ENCODE data around the gene SCUBE1. TPM values are rescaled to one million over a fixed set of nuclear protein-coding genes. Genes with fewer than 3 reads are reported as not detected.

Gene SCUBE1
- polyA plus RNA-seq, 1 experiment, result not detected

DNA sequence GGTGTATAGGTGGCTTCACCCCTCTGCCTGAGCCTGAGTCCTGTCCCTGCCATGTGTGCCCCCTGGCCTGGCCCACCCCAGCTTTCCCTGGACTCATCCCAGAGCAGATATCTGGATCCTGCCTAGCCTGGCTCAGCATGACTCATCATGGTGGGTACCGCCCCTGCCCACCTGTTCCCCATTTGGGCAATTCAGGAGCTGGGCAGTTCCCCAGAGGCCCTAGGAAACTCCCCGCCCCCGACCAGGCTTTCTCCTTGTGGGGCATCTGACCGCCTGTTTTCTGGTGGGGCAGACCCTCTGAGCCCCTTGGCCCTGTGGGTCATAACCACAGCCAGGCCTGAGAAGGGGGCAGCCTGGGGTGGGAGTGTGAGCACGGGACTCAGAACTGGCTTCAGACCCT lies 187.4 kb downstream of the SCUBE1 start:
- ChIA-PET CTCF (interaction anchor here (1.0 kb wide), 1 partner anchor 9 kb away, joined by 4 read pairs; no protein-coding TSS in a partner anchor), POLR2A (no interaction called here)
- Histone ChIP-seq H3K4me3 (ENCODE audit: low read depth, low read length) (no peak overlapping the region), H3K36me3 (ENCODE audit: control insufficient read depth, insufficient read depth, low read length) (peaks cover 12% of the 10 kb centered on the region), H3K27me3 (ENCODE audit: control insufficient read depth, insufficient read depth, low read length) (no peaks in the 10 kb centered on the region)
- DNase-seq (ENCODE audit: low read depth), result no peak
- TF ChIP-seq, protein P1, sequence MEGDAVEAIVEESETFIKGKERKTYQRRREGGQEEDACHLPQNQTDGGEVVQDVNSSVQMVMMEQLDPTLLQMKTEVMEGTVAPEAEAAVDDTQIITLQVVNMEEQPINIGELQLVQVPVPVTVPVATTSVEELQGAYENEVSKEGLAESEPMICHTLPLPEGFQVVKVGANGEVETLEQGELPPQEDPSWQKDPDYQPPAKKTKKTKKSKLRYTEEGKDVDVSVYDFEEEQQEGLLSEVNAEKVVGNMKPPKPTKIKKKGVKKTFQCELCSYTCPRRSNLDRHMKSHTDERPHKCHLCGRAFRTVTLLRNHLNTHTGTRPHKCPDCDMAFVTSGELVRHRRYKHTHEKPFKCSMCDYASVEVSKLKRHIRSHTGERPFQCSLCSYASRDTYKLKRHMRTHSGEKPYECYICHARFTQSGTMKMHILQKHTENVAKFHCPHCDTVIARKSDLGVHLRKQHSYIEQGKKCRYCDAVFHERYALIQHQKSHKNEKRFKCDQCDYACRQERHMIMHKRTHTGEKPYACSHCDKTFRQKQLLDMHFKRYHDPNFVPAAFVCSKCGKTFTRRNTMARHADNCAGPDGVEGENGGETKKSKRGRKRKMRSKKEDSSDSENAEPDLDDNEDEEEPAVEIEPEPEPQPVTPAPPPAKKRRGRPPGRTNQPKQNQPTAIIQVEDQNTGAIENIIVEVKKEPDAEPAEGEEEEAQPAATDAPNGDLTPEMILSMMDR (IDR thresholded peaks at IDR 0.05; ENCODE audit: insufficient read depth, low read depth, low read length), result no peak

DNA sequence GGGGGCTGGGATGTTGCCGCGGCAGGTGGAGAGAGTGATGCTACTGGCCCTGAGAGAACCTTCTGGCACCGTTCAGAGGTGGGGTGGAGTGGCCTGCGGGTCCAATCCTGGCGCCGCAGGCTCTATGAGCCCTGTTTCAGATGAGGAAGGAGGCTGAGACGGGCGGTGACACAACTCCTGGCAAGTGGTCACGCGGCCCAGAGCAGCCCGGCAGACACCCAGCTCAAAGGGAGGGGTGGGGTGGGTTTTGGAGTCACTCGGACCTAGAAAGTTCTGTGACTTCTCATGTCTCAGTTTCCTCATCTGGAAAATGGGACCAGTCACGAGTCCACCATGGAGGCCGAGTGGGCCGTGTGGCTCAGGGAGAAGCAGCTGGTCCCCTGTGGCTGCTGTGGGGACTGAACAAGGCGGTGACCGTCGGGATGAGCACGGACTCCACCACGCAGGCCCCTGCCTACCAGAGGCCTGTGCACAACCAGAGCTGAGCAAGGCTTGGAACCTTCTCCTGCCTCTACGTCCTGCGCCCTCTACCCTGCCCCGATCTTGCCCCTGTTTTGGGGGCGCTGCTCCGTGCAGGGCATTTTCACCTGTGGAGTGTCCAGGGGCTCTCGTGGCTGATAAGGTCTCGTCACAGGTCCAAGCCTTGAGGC lies 188.2 kb downstream of the SCUBE1 start:
- DNase-seq (ENCODE audit: low read depth), result no peak
- Histone ChIP-seq H3K27me3 (ENCODE audit: control insufficient read depth, insufficient read depth, low read length) (no peaks in the 10 kb centered on the region), H3K36me3 (ENCODE audit: control insufficient read depth, insufficient read depth, low read length) (peaks cover 7% of the 10 kb centered on the region), H3K4me3 (ENCODE audit: low read depth, low read length) (no peak overlapping the region)
- CTCF ChIA-PET, result interaction anchor here (1.0 kb wide), 1 partner anchor 9 kb away, joined by 4 read pairs; no protein-coding TSS in a partner anchor
- TF ChIP-seq, protein P1 (IDR thresholded peaks at IDR 0.05; ENCODE audit: insufficient read depth, low read depth, low read length), result no peak
- POLR2A ChIA-PET, result no interaction called here

DNA sequence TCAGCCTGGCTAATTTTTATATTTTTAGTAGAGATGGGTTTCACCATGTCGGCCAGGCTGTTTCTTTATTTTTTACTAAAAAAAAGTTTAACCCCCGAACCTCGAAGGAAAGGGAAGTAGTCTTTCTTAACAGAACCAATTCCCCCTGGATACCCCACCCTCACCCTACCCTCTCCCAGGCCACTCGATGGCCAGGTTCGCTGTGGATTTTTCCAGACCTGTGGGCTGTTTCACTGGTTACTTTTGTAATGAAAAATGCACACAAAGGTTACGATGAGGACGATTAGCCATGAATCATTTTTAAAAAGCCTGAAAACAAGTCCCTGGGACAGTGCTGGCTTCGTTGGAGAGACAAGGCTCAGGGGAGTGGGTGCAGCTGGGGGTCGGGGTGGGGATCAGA lies 189.3 kb downstream of the SCUBE1 start:
- no peaks in the 10 kb centered on the region for H3K27me3 ChIP-seq (ENCODE audit: control insufficient read depth, insufficient read depth, low read length)
- CTCF ChIA-PET, result interaction anchor here (0.6 kb wide), 1 partner anchor 1491 kb away, joined by 3 read pairs; no protein-coding TSS in a partner anchor
- H3K36me3 ChIP-seq (ENCODE audit: control insufficient read depth, insufficient read depth, low read length), result peaks cover 3% of the 10 kb centered on the region
- POLR2A ChIA-PET, result no interaction called here
- no peak for DNase-seq (ENCODE audit: low read depth)
- TF ChIP-seq, protein P1 (IDR thresholded peaks at IDR 0.05; ENCODE audit: insufficient read depth, low read depth, low read length), result no peak
- no peak overlapping the region for H3K4me3 ChIP-seq (ENCODE audit: low read depth, low read length)

DNA sequence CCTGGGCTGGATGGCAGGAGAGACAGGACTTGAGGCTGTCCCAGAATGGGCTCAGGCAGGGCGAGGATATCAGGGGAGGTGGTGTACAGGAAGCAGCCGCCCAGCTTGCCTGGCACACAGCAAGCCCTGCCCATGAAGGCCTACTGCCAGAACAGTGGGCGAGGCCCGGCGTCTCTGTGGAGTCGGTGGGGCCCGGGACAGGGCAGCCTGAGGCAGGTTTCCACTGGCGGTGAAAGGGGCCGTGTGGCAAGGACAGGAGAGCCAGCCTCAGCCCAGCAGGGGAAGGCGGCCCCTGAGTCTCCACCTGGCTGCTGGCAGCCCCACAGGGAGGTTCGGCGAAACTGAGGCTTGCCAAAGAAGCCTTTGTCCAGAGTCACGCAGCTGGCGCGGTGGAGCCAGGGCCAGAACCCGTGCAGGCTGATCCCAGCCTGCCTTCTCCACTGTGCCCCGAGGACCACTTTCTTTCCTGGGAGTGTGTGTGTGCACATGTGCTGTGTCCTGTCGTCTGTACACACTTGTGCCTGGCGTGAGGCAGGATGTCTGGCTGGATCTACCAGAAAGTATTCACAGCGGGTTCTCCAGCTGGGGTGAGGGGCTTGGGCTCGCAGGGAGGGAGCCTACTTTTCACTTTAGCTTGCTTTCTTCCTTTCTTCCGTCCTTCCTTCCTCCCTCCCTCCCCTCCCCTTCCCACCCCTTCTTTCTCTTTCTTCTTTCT lies 190.7 kb downstream of the SCUBE1 start:
- DNase-seq (ENCODE audit: low read depth), result no peak
- POLR2A ChIA-PET, result no interaction called here
- CTCF ChIA-PET, result interaction anchor here (0.8 to 1.3 kb wide), 2 partner anchors 11 to 12 kb away, joined by 4 read pairs; no protein-coding TSS in a partner anchor

DNA sequence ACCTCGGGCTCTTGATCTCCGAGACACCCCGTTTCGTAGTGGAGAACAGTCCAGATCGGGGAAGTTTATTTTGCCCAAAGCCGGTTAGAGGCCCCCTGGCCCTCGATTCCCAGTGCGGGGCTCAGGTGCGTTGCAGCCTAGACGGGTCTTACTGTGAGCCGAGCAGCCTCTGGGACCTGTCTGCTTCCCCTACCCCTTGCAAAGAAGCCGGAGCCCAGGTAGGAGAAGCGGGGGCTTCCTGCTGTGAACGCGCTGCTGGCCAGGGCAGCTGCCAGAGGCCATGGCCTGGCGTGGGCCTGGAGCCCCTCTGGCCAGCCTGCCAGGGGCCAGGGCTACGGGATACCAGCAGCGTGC lies 191.2 kb downstream of the SCUBE1 start:
- CTCF ChIA-PET, result interaction anchor here (0.8 to 1.3 kb wide), 2 partner anchors 11 to 13 kb away, joined by 4 read pairs; no protein-coding TSS in a partner anchor
- Histone ChIP-seq H3K4me3 (ENCODE audit: low read depth, low read length) (peak overlapping the region; percentile 92), H3K36me3 (ENCODE audit: control insufficient read depth, insufficient read depth, low read length) (peaks cover 2% of the 10 kb centered on the region), H3K27me3 (ENCODE audit: control insufficient read depth, insufficient read depth, low read length) (no peaks in the 10 kb centered on the region)
- POLR2A ChIA-PET, result no interaction called here
- TF ChIP-seq, protein P1 (IDR thresholded peaks at IDR 0.05; ENCODE audit: insufficient read depth, low read depth, low read length), result no peak
- DNase-seq (ENCODE audit: low read depth), result no peak

More for the DNA sequence above, 190.7 kb downstream of the SCUBE1 start:
- H3K27me3 ChIP-seq (ENCODE audit: control insufficient read depth, insufficient read depth, low read length), result no peaks in the 10 kb centered on the region
- H3K4me3 ChIP-seq (ENCODE audit: low read depth, low read length), result peak overlapping the region; percentile 92
- TF ChIP-seq, protein P1 (IDR thresholded peaks at IDR 0.05; ENCODE audit: insufficient read depth, low read depth, low read length), result no peak
- H3K36me3 ChIP-seq (ENCODE audit: control insufficient read depth, insufficient read depth, low read length), result peaks cover 2% of the 10 kb centered on the region

Measured in BJ (cell line).